GM19397 (cell line): ENCODE measurements around the gene RAB7A.

Experiments used
- ATAC-seq: cut with Tn5 transposase; IDR thresholded peaks from one replicate; pipeline ENCODE4 v1.9.1; 2021; ENCODE audit warnings: mild to moderate bottlenecking, moderate library complexity; ENCODE audit not compliant: unreplicated experiment

Gene RAB7A

DNA sequence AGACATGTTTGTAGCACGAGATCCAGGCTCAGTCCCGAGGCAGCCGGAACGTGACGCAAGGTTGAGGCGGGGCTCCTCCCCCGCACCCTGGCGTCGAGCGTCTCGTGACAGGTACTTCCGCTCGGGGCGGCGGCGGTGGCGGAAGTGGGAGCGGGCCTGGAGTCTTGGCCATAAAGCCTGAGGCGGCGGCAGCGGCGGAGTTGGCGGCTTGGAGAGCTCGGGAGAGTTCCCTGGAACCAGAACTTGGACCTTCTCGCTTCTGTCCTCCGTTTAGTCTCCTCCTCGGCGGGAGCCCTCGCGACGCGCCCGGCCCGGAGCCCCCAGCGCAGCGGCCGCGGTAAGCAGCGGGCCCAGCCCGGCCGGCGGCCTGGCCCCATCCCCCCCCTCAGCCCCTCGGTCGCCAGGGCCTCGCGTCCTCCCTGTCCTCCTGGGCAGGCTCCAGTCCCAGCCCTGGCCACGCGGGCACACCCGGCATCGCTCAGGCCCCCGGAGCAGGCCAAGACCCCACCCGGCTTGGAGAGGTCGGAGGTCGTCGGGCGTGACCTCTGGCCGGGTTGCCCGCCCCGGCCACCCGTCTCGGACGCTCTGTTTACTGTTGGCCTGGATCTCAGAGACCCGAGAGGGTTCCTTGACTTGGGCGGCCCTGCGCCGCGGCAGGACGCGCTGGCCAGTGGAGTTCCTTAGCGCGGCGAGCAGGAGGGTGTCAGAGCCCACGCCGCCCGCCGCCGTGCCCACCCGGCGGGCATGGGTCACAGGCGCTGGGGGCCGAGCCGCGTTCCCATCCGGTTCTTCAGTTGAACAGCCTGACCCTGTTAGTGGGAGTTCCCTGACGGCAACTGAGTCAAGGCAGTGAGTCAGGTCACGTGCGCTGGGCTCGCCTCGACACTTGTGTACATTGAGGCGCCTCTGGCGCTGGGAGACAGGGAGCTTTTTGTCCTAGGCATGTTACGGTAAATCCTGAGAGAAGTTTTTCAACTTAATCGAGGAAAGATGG is at the start of gene RAB7A:
RAB7A (plus strand) TSS at position 161 of the 994 bp plus-strand sequence. CDS start 69,185 bp downstream, outside the sequence.
- ATAC-seq: peak; percentile 95

GRCh38 chr3:128679338-128679737 is 46.6 kb upstream of the RAB7A start:
- no peak for ATAC-seq

DNA sequence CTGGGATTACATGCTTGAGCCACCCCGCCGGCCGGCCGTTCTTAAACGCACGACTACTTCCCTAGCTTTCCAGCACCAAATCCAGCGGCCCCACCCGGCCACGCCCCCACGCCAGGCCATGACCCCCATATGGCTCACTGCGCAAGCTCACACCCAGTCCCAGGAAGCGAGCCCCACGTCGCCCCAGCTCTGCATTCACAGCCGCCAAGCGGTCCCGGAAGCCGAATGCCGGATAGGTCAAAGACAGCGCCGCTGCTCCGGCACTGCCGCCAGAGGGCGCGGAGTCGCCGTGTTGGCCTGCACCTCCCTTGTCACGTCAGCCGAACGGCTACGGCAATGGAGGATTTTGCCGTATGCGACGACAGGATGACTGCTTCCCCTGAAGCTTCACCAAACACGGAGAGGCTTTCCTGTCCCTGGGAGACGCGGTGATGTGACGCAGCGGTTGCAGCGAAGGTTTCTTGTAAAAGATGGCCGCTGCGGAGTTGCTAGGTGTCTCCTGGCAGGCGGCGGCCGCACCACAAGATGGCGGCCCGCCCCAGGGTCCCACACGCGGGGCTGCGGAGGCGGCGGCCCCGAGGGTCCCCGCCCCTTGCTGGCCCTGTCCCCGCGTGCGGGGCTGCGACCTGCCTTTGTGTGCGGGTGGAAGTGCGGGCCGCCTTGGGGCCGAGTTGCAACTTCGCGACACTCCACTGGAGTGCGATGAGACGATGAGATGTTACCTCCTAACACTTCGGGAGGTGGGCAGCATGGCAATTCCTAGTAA is 45.2 kb upstream of the RAB7A start:
- ATAC-seq: peak; percentile 96

- no peak for ATAC-seq
These were observed 44.6 kb upstream of the RAB7A start for GRCh38 chr3:128681369-128681829.

- ATAC-seq: no peak
These were observed 42.0 kb upstream of the RAB7A start for GRCh38 chr3:128683957-128684356.

- no peak for ATAC-seq
These were observed 40.8 kb upstream of the RAB7A start for GRCh38 chr3:128684986-128685726.

DNA sequence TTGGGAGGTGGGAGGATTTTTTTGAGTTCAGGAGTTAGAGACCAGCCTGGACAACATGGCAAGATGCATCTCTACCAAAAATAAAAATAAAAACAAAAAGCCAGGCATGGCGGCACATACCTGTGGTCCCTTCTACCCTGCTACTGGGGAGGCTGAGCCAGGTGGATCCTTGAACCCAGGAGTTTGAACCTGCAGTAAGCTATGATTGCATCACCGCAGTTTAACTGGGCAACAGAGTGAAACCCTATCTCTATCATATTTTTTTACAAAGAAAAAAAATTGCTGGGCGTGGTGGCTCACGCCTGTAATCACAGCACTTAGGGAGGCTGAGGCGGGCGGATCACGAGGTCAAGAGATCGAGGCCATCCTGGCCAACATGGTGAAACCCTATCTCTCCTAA is 39.5 kb upstream of the RAB7A start:
- no peak for ATAC-seq

DNA sequence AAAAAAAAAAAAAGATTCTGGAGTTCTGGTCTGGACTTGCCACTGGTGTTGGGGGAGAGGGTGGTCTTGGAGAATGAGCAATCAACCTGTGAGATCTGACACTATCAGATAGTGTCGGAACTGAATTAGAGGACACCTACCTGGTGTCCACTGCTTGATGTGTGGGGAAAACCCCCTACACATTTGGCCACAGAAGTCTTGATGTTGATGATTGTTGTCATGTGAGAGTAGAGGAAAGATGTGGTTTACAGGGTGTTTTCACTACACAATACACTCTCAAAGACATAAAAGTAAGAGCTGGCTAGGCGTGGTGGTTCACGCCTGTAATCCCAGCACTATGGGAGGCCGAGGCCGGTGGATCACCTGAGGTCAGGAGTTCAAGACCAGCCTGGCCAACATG is 36.9 kb upstream of the RAB7A start:
- ATAC-seq: no peak

DNA sequence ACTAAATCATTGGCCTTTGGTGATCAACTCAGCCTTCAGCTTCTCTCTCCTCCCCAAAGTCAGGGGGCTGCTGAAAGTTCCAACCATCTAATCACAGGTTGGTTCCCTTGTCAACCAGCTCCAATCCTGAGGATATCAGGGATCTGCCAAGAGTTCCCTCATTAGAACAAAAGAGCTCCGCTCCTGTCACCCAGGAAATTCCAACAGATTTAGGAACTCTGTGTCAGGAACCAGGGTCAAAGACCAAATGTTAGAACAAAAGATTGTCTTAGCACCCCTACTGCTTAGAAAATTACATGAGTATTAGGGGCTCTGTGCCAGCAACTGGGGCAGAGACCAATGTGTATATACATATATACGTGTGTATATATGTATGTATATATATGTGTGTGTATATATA is 32.3 kb upstream of the RAB7A start:
- no peak for ATAC-seq

GRCh38 chr3:128697341-128697740 is 28.6 kb upstream of the RAB7A start:
- ATAC-seq: no peak

DNA sequence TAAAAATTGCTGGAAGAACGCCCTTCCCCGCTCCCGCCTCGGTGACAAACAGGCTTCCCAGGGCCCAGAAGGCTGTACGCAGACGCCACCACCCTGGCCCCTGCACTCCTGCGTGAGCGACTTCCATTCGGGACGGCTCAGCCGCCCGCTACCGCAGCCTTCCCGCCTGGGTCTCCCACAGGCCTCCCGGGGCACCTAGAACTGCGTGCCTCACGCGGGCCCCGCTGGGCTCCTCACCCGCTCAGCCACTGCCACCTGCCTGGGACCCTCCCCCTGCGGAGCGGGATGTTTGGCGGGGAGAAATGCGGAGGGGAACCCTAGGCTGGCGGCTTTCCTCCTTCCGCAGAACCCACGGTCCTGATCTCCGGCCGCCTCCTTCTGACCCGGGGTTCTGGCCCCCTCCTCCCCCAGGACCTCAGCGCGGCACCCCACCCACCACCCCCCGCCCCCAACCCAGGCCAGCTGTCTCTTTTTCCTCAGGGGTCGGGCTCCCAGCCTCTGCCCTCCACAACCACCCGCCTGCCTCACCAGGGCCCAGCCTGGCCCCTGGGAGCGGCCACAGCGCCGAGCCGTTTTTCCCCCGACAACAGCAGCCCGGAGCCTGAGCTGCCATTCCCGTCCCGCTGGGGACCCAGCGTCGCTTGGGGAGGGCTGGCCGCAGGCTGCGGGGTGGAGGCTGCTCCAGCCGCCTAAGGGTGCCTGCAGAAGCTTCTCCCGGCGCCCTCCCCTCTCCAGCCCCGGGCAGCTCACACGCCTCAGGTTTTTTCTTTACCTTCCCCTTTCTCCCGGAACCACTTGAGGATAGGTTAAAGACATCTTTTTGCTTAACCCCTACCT is 27.6 kb upstream of the RAB7A start:
- ATAC-seq: no peak

DNA sequence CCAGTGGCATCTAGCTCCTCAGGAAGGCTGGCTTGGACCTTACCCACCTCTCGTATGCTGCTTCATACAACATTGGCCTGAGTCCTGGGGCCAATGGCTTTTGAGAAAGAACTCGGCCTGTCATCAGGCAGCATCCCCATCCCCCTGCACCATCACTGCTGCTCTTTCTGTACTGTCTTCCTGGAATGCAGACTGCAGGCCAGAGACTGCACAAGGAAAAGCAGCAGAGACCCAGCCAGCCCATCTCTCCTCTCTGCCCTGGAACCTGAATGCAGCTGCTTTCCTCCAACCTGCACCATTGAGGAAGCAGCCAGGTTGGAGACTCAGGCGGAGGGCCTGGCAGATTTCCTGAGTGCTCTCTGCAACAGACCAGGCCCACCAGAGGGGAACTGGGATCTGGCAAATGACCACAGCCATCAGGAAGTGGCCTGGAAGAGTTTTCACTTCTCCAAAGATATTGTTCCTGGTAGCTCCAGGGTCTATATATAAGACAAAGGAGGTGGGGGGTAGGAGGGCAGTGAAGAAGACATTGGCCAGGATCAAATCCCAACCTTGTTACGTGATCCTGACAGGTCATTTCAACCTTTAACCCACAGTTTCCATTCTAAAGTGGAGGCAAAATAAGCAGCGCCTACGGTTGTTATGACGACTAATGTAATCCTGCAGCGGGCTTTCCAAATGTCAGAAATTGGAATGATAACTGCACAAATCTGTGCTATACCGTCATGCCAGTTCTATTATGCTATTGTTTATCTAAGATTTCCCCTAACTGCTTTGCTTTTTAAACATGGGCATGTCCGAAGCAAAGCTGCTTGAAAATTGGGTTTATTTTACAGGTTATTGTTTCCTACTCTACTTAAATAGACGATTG is 24.4 kb upstream of the RAB7A start:
- ATAC-seq: no peak

DNA sequence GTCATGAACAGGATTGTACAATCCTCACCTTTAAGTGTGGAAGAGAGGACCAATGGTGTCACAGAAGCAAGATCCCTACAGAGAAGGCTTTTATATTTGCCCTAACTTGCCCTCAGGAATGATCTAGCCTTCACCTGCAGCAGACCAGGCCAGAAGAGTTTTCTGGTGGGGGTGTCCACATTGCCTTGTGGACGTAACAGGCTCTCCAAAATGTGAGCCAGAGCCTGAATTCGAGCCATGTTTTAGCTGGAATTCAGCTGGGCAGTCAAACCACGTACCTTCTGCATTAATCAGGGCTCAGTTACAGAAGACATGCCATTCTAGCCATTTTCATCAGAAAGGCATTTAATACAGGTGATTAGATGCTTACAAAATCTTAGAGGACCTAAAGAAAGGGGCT is 23.6 kb upstream of the RAB7A start:
- no peak for ATAC-seq

- no peak for ATAC-seq
These were observed 22.4 kb upstream of the RAB7A start for GRCh38 chr3:128703561-128703960.

GRCh38 chr3:128706086-128706615 is 19.8 kb upstream of the RAB7A start:
- ATAC-seq: no peak

- ATAC-seq: no peak
These were observed 18.0 kb upstream of the RAB7A start for GRCh38 chr3:128707928-128708494.

DNA sequence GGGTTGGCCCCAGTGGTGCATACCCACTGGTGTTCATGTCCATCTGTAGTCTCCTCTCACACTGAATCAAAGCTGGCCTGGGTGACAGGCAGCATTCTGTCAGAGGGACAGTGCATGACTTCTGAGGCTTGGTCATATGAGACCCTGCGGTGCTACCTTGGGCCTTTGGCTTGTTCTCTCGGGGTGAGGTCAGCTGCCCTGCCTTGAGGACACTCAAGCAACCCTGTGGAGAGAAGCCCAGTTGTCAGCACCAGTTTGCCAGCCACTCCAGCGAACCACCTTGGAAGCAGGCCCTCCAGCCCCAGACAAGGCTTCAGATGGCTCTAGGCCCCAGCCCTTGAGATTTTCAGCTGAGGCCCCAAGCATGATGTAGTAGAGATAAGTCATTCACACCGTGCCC is 16.9 kb upstream of the RAB7A start:
- ATAC-seq: no peak

DNA sequence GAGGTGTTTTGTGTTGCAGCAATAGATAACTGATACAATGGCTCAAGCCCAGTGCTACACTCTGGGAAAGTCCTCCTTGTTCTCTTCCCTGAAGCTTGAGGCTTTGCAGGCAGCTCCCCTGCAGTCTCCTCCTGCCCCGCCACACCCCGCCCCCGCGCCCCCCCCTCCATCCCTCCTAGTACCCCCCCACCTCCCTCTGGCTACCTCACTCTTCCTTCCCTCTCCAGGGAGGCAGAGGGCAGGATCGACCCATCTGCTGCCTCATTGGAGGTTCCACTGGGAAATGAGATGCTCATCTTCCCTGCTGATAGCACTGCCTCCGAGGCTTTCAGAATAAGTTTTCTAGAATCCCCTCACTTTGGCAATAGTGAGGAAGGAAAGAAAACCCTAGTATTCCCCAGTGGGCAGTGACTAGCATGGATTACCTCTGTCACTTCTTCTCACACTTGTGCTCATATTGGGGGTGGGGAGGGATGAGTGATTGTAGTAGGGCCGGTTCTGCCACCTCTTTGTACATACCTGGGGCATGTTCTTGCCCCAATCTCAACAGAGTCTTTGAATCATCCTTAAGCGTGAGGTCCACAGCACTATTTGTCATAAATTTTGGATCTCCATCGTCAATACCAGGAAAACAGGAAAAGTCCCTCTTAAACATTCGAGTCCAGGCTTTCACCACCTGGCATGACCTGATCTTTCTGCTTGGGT is 16.3 kb upstream of the RAB7A start:
- ATAC-seq: no peak
